GM12878 (cell line): ENCODE data around the gene PGLYRP4. TPM values are rescaled to one million over a fixed set of nuclear protein-coding genes. Genes with fewer than 3 reads are reported as not detected.

Experiments
- ATAC-seq: fragments of 200-7000 bp; cut with Tn5 transposase; 3 replicates; pipeline ENCODE4 v1.9.1; 2020; ENCODE audit warnings: mild to moderate bottlenecking, moderate library complexity
- BruUV-seq: library from RNA; stranded (reverse); fragments of 400-500 nt; replicated peaks from 2 replicates; lab custom pipeline; 2021; lab: Mats Ljungman, UMichigan
- CTCF ChIA-PET: fragments of 300-600 bp; sonication (Branson Sonifier 250); formaldehyde crosslinking; extraction: SDS; loops from one replicate; lab custom pipeline; 2021; ENCODE audit warnings: inconsistent platforms; lab: Yijun Ruan, JAX
- POLR2A ChIA-PET: fragments of 350-600 bp; formaldehyde crosslinking; extraction: SDS; loops from one replicate; lab custom pipeline; 2021; ENCODE audit warnings: inconsistent platforms; lab: Charles Lee
- RAD21 ChIA-PET: fragments of 300-600 bp; sonication (Branson Sonifier 250); formaldehyde crosslinking; loops from one replicate; lab custom pipeline; 2023; ENCODE audit warnings: antibody characterized with exemption; ENCODE audit not compliant: unreplicated experiment; lab: Charles Lee
- SMC1A ChIA-PET: fragments of 300-600 bp; sonication (Branson Sonifier 250); formaldehyde crosslinking; loops from one replicate; lab custom pipeline; 2023; ENCODE audit not compliant: unreplicated experiment, uncharacterized antibody; lab: Charles Lee
- DNase-seq: peaks from one replicate; pipeline ENCODE4 v3.0.0-alpha.2; 2011; ENCODE audit warnings: low read depth, low spot score
- FAIRE-seq: peaks from 3 replicates; lab custom pipeline; 2011; peaks lifted over from hg19 to GRCh38; lab: Jason Lieb, UNC
- H2AFZ ChIP-seq: 2 replicates; pipeline ENCODE4 v1.6.0; 2011; ENCODE audit warnings: low read depth, low read length, control low read depth; ENCODE audit not compliant: control insufficient read depth
- H3K27ac ChIP-seq: 2 replicates; pipeline ENCODE4 v1.5.1; 2011; ENCODE audit warnings: control low read depth; ENCODE audit not compliant: control insufficient read depth, insufficient read depth
- H3K27me3 ChIP-seq, 2 experiments: replicated peaks in 1 of 2; 2 replicates each; pipeline versions ENCODE4 v1.6.0 to v1.6.1; 2011; ENCODE audit warnings: low read length in 1 of 2; ENCODE audit not compliant: control insufficient read depth in 2 of 2, insufficient read depth in 2 of 2
- H3K36me3 ChIP-seq, 2 experiments: 2 replicates each; pipeline ENCODE4 v1.5.1; 2011; ENCODE audit warnings: low read length in 1 of 2; ENCODE audit not compliant: control insufficient read depth in 2 of 2, insufficient read depth in 2 of 2
- H3K4me1 ChIP-seq: 2 replicates; pipeline ENCODE4 v1.6.1; 2011; ENCODE audit warnings: mild to moderate bottlenecking, low read length, moderate library complexity, mixed read lengths; ENCODE audit not compliant: control insufficient read depth, insufficient read depth
- H3K4me2 ChIP-seq: 2 replicates; pipeline ENCODE4 v1.6.0; 2011; ENCODE audit warnings: control low read depth; ENCODE audit not compliant: control insufficient read depth, insufficient read depth
- H3K4me3 ChIP-seq: fragments of 200-600 bp; sonication (generic); 2 replicates; pipeline ENCODE4 v1.5.1; 2016
- H3K79me2 ChIP-seq: 2 replicates; pipeline ENCODE4 v1.6.0; 2011; ENCODE audit warnings: low read length; ENCODE audit not compliant: control insufficient read depth, insufficient read depth
- H3K9ac ChIP-seq: 2 replicates; pipeline ENCODE4 v1.8.0; 2011; ENCODE audit warnings: low read length, control low read depth, mixed read lengths; ENCODE audit not compliant: control insufficient read depth, insufficient read depth
- H3K9me3 ChIP-seq: replicated peaks from 3 replicates; pipeline ENCODE4 v1.5.1; 2011; ENCODE audit warnings: mild to moderate bottlenecking, low read length; ENCODE audit not compliant: control insufficient read depth, insufficient read depth
- H4K20me1 ChIP-seq: 2 replicates; pipeline ENCODE4 v1.6.0; 2011; ENCODE audit not compliant: control insufficient read depth, insufficient read depth
- ETV6 ChIP-seq, 2 experiments: fragments of 450-650 bp in 1 of 2; IDR thresholded peaks in 1 of 2; conservative IDR thresholded peaks in 1 of 2; 2 replicates each; pipeline ENCODE4 v1.6.1; 2014; ENCODE audit warnings: antibody characterized with exemption in 1 of 2, borderline replicate concordance in 1 of 2, low read depth in 1 of 2, mild to moderate bottlenecking in 1 of 2, moderate library complexity in 1 of 2
- EZH2 ChIP-seq: IDR thresholded peaks from 2 replicates; pipeline ENCODE4 v1.6.1; 2012; ENCODE audit warnings: low read depth, mild to moderate bottlenecking, control low read depth, inconsistent platforms, low read length, borderline replicate concordance; ENCODE audit not compliant: control insufficient read depth
- MEF2B ChIP-seq: fragments of 450-650 bp; IDR thresholded peaks from 2 replicates; pipeline ENCODE4 v1.6.1; 2018; ENCODE audit warnings: mild to moderate bottlenecking, moderate library complexity; ENCODE audit not compliant: partially characterized antibody, poor library complexity, severe bottlenecking
- TAF1 ChIP-seq: IDR thresholded peaks from 2 replicates; pipeline ENCODE4 v1.6.1; 2011; ENCODE audit warnings: mild to moderate bottlenecking, low read depth, low read length, borderline replicate concordance
- ZBED1 ChIP-seq: IDR thresholded peaks from 2 replicates; pipeline ENCODE4 v1.6.1; 2016; ENCODE audit warnings: borderline replicate concordance
- WGBS: methylation state at CpG from one replicate; pipeline ENCODE4 v1.1.6; 2016; ENCODE audit warnings: low lambda C conversion rate; ENCODE audit not compliant: insufficient replicate concordance, insufficient coverage; ENCODE audit errors: missing lambda C conversion rate; 5-methylcytosine and 5-hydroxymethylcytosine counted together
- in situ Hi-C: fragments of 300-500 bp; cut with MboI; formaldehyde crosslinking; loops from 9 replicates; pipeline ENCODE4 v1.14.3; 2018; ENCODE audit warnings: mixed read lengths
- intact Hi-C: fragments of 100-400 bp; cut with micrococcal nuclease; formaldehyde crosslinking; loops from one replicate; pipeline ENCODE4 v1.14.2; 2022; ENCODE audit not compliant: unreplicated experiment
- polyA plus RNA-seq, 11 experiments: library from polyadenylated mRNA; depleted of rRNA in 4 of 11; unstranded in 6 of 11; stranded (reverse) in 5 of 11; fragments of >200 nt; fragmentation: Nextera tagmentation in 4 of 11; fragmentation: Illumina TruSeq in 1 of 11; extraction: Ambion mirVana in 4 of 11; extraction: Trizol in 1 of 11; gene quantifications; 1 replicate in 1 of 11; 2 replicates in 10 of 11; pipeline versions ENCODE4 v1.2.1 to v1.2.3, GENCODE V29; 2011 to 2016; ENCODE audit warnings: inconsistent platforms in 2 of 11, missing spikeins in 2 of 11, low read depth in 1 of 11
- total RNA-seq, 4 experiments: library from RNA; depleted of rRNA in 3 of 4; stranded (reverse); fragments of >200 nt in 3 of 4; fragmentation: Illumina TruSeq in 1 of 4; extraction: Trizol in 1 of 4; gene quantifications; 2 replicates each; pipeline versions ENCODE4 v1.2.1 to v1.2.3, GENCODE V29; 2013 to 2021
- TF ChIP-seq, protein P1 (sequence below): fragments of 450-650 bp; IDR thresholded peaks from 2 replicates; pipeline ENCODE4 v1.6.1; 2017; ENCODE audit warnings: mild to moderate bottlenecking
- TF ChIP-seq, protein P2 (sequence below): fragments of 450-650 bp; IDR thresholded peaks from 2 replicates; pipeline ENCODE4 v1.6.1; 2017; ENCODE audit warnings: mild to moderate bottlenecking, moderate library complexity
- TF ChIP-seq, protein P3 (sequence below): fragments of 450-650 bp; IDR thresholded peaks from 2 replicates; pipeline ENCODE4 v1.6.1; 2018; ENCODE audit warnings: mild to moderate bottlenecking, low read depth, moderate library complexity; ENCODE audit not compliant: partially characterized antibody

The PGLYRP4 gene
- total and polyA plus RNA-seq, 10 of the 15 experiments (the other 5 are each of a cell fraction or from before 2014, with no cell fraction given): 0.22 to 3.0 (median 0.44) TPM

DNA sequence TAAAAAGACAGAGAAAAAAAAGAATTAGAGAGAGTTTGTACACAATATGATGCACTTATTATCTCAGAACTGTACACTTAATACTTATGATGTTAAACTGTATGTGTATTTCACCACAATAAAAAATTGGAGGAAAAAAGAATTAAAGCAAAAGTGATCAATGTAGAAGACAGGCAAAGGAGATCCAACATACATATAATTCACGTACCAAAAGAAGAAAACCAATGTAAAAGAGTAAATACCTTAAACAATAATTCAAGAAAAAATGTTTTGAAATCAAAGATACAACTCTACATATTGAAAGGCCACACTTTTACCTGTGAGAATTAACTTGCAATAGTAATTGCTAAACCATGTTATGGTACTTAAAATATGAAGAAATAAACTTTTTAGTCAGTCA lies 26.1 kb downstream of the PGLYRP4 start:
- in situ Hi-C loops: no loop called here

More for the DNA sequence above, 26.1 kb downstream of the PGLYRP4 start:
- H3K9ac ChIP-seq: no peak overlapping the region
- no peak overlapping the region for H3K4me3 ChIP-seq
- no peak for ATAC-seq
- no peak for DNase-seq
- no peak for FAIRE-seq
- no peaks in the 10 kb centered on the region for H3K4me1 ChIP-seq
- WGBS: 55% methylated on average over 1 of the region's 1 CpG
- H3K4me2 ChIP-seq: no peak overlapping the region
- H3K27me3 ChIP-seq: no peaks in the 10 kb centered on the region
- no peaks in the 10 kb centered on the region for H4K20me1 ChIP-seq
- CTCF ChIA-PET: no interaction called here
- H3K9me3 ChIP-seq: no peaks in the 10 kb centered on the region; the same call in 2 of the 3 replicates
- SMC1A ChIA-PET: no interaction called here
- BruUV-seq: no TSS peak
- no peaks in the 10 kb centered on the region for H3K36me3 ChIP-seq
- H3K27ac ChIP-seq: no peak overlapping the region
- no peaks in the 10 kb centered on the region for H3K79me2 ChIP-seq
- TF ChIP-seq TAF1 (no peak), ETV6 (conservative IDR thresholded peaks at IDR 0.05 in 1 of 2, IDR thresholded peaks at IDR 0.05 in 1 of 2; ENCODE audit: borderline replicate concordance in 1 of 2, low read depth in 1 of 2) (no peak), ZBED1 (no peak), EZH2 (no peak), MEF2B (no peak)
- TF ChIP-seq, protein P1, sequence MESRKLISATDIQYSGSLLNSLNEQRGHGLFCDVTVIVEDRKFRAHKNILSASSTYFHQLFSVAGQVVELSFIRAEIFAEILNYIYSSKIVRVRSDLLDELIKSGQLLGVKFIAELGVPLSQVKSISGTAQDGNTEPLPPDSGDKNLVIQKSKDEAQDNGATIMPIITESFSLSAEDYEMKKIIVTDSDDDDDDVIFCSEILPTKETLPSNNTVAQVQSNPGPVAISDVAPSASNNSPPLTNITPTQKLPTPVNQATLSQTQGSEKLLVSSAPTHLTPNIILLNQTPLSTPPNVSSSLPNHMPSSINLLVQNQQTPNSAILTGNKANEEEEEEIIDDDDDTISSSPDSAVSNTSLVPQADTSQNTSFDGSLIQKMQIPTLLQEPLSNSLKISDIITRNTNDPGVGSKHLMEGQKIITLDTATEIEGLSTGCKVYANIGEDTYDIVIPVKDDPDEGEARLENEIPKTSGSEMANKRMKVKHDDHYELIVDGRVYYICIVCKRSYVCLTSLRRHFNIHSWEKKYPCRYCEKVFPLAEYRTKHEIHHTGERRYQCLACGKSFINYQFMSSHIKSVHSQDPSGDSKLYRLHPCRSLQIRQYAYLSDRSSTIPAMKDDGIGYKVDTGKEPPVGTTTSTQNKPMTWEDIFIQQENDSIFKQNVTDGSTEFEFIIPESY: no peak
- TF ChIP-seq, protein P2, sequence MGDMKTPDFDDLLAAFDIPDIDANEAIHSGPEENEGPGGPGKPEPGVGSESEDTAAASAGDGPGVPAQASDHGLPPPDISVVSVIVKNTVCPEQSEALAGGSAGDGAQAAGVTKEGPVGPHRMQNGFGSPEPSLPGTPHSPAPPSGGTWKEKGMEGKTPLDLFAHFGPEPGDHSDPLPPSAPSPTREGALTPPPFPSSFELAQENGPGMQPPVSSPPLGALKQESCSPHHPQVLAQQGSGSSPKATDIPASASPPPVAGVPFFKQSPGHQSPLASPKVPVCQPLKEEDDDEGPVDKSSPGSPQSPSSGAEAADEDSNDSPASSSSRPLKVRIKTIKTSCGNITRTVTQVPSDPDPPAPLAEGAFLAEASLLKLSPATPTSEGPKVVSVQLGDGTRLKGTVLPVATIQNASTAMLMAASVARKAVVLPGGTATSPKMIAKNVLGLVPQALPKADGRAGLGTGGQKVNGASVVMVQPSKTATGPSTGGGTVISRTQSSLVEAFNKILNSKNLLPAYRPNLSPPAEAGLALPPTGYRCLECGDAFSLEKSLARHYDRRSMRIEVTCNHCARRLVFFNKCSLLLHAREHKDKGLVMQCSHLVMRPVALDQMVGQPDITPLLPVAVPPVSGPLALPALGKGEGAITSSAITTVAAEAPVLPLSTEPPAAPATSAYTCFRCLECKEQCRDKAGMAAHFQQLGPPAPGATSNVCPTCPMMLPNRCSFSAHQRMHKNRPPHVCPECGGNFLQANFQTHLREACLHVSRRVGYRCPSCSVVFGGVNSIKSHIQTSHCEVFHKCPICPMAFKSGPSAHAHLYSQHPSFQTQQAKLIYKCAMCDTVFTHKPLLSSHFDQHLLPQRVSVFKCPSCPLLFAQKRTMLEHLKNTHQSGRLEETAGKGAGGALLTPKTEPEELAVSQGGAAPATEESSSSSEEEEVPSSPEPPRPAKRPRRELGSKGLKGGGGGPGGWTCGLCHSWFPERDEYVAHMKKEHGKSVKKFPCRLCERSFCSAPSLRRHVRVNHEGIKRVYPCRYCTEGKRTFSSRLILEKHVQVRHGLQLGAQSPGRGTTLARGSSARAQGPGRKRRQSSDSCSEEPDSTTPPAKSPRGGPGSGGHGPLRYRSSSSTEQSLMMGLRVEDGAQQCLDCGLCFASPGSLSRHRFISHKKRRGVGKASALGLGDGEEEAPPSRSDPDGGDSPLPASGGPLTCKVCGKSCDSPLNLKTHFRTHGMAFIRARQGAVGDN: no peak
- TF ChIP-seq, protein P3, sequence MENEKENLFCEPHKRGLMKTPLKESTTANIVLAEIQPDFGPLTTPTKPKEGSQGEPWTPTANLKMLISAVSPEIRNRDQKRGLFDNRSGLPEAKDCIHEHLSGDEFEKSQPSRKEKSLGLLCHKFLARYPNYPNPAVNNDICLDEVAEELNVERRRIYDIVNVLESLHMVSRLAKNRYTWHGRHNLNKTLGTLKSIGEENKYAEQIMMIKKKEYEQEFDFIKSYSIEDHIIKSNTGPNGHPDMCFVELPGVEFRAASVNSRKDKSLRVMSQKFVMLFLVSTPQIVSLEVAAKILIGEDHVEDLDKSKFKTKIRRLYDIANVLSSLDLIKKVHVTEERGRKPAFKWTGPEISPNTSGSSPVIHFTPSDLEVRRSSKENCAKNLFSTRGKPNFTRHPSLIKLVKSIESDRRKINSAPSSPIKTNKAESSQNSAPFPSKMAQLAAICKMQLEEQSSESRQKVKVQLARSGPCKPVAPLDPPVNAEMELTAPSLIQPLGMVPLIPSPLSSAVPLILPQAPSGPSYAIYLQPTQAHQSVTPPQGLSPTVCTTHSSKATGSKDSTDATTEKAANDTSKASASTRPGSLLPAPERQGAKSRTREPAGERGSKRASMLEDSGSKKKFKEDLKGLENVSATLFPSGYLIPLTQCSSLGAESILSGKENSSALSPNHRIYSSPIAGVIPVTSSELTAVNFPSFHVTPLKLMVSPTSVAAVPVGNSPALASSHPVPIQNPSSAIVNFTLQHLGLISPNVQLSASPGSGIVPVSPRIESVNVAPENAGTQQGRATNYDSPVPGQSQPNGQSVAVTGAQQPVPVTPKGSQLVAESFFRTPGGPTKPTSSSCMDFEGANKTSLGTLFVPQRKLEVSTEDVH: no peak
- TF ChIP-seq, all 136 proteins: peak for 0
- intact Hi-C loops: no loop called here
- ChIA-PET RAD21 (no interaction called here), POLR2A (no interaction called here)
- H2AFZ ChIP-seq: no peak overlapping the region
